Upper lobe of left lung (tissue), 4 donors: ENCODE results near the gene IL5RA.

ENCODE experiments used
- CTCF ChIP-seq, 6 experiments: fragments of 450-650 bp in 4 of 6; fragments of 200-600 bp in 2 of 6; sonication (generic) in 2 of 6; IDR thresholded peaks; one replicate each; pipeline ENCODE4 v1.5.1; 2016 to 2019; ENCODE audit warnings: antibody characterized with exemption in 6 of 6
- POLR2A ChIP-seq, 4 donors: fragments of 450-650 bp; IDR thresholded peaks; one replicate each; pipeline ENCODE4 v1.5.1; 2016 to 2017; ENCODE audit warnings: antibody characterized with exemption in 4 of 4, mild to moderate bottlenecking in 2 of 4

- TF ChIP-seq CTCF (IDR thresholded peaks at IDR 0.05) (no peak), POLR2A (IDR thresholded peaks at IDR 0.05) (no peak)
These were observed 7.5 kb upstream of the IL5RA start for GRCh38 chr3:3117651-3118050.
